Islet precursor cell (in vitro differentiated cells): Measurements from ENCODE around the gene AMY2B.
"Not testable (repeated sequence)": the region's sequence is repeated elsewhere in the genome, so short reads cannot be mapped to it uniquely, and the experiment has no call there.

Experiments used
- DNase-seq: peaks from one replicate; pipeline ENCODE4 v3.0.0-alpha.2; 2018

Gene AMY2B

DNA sequence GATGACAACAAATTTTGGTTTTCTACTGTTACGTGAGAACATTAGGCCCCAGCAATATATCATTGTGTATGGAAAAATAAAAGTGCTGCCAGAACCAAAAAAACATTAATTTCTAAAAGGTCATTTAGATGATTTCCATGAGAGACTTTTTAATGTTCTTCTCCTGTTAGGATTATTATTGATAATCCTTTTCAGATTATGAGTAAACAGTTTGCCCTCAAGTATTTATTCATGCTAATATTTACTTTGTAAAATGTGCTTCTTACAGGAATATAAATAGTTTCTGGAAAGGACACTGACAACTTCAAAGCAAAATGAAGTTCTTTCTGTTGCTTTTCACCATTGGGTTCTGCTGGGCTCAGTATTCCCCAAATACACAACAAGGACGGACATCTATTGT, at the start of gene AMY2B:
Gene AMY2B (plus strand): TSS at position 301 of the 400 bp plus-strand sequence. CDS start 14 bp downstream, at position 315.
- DNase-seq: not testable (repeated sequence)

DNA sequence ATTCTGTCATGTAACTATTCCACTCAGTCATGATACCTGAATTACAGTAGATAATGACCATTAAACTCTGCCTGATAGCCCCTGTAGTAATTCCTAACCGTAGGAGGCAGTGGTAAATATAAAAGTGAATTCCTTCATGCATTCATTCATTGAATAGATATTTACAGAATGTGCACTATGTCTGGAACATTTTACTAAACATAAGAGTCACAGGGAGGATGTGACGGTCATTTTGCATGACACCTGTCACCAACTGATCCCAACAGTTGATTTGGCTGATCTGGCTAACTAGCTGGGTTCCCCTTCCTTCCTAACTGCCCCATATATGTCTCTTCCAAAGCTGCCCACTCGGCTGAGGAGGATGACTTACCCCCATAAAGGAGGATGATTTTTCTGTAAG, 48.0 kb upstream of the AMY2B start:
- DNase-seq: no peak

DNA sequence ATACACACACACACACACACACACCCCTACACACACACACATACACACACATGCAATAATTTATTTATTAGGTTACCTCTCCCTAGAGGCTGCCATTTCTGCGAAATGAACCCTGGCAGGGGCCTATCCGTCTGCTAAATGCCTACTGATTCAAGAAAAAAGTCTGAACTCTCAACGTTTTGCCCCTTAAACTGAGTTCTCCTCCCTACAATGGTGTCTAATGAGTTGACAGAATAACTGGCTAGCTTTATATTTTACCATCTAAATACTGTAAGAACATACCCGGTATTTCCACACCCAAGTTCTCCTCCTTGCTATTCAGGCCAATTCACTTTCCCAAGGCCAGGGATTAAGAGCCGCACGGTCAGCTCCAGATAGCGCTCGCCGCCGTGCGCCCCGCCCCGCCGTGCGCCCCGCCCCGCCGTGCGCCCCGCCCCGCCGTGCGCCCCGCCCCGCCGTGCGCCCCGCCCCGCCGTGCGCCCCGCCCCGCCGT, 46.2 kb upstream of the AMY2B start:
- DNase-seq: peak; percentile 52

DNA sequence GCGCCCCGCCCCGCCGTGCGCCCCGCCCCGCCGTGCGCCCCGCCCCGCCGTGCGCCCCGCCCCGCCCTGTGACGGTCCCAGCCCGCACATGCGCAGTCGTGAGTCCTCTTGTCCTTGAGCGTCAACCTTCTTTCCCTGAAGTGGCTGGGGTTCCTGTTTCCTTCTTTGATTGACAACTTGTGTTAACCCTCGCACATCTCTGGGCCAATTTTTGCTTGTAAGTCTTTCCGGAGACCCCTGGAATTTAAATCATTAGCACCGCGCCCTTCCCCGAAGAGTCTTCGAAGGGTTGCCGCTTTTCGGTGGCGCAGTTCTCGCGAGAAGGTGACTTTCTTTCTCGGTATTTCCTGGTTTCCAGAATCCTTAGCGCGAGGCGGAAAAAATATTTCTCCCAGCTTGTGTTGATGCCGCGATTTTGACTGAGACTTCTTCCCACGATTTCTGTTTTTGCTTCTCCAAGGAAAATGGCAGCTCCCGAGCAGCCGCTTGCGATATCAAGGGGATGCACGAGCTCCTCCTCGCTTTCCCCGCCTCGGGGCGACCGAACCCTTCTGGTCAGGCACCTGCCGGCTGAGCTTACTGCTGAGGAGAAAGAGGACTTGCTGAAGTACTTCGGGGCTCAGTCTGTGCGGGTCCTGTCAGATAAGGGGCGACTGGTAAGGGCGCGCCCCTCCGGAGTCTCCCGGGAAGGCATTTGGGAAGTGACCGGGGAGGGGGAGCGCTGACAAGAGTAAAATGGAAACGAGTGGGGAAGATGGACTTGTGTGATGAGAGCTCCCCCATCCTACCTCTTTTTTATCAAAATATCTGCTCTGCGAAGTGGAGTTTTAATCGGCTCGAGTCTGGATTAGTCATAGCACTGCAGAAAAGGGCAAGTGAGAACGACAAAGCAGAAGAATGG, 45.5 kb upstream of the AMY2B start, which contains the start of gene RNPC3:
Gene RNPC3 (plus strand): TSS at position 93 of the 901 bp plus-strand sequence. CDS start 372 bp downstream, at position 465.
- DNase-seq: peak; percentile 89

DNA sequence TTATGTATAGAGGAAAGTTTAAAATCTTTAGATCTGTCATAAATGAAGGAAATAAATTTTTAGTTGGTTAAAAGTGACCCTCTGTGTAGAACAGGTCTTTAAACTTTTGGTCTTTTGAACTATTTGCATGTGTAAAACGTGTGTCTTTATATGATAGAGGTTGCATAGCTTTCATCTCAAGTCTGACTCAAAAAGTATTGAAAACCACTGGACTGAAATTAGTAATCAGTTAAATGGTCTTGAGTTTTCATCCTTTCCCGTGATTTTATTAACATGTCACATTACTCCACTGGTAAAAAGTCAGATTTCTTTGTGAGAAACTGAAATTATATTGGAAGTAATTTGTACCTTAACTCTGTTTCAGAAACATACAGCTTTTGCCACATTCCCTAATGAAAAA, 44.1 kb upstream of the AMY2B start:
- no peak for DNase-seq

DNA sequence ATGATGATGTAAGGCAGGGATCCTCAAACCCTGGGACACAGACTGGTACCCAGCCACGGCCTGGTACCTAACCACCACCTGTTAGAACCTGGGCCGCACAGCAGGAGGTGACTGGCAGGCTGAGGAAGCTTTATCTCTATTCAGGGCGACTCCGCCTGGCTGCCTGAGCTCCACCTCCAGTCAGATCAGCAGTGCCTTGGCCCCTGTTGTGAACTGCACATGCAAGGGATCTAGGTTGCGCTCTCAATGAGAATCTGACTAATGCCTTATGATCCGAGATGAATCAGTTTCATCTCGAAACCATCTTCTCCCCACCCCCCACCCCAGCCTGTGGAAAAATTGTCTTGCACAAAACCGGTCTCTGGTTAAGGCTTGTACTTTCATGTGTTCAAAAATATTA, 41.6 kb upstream of the AMY2B start:
- no peak for DNase-seq

DNA sequence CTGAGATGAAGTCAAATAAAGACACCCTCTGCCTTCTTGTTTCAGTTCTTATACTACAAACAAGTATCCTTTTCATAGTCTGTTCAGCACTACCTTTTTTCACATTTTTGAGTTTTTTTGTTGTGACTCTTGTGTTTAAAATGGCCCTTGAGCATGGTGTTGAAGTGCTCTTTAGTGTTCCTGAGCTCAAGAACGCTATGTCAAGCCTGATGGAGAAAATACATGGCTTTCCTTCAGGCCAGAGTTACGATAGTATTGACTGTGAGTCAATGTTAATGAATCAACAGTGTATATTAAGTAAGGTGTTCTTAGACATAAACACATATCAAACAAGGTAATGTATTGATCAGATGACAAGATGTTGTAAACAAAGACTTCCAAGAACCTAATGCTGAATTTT, 33.2 kb upstream of the AMY2B start:
- DNase-seq: no peak

DNA sequence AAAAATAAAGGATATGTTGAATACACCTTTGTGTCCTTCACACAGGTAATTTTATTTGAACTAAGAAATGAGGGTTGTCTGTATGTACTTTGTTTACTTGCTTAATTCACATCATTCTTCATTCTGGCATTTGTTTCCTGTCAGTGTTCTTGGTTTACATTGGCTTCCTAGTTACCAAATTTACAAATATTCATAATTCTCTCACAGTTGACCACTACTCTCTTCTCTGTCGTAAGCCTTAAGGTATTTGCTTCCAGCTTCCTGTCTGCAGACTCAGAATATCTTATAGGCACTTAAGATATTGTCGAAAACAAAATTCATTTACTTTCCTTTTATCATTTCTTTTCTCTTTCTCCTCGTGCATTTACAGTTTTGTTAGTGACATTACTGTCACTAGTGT, 30.0 kb upstream of the AMY2B start:
- no peak for DNase-seq

DNA sequence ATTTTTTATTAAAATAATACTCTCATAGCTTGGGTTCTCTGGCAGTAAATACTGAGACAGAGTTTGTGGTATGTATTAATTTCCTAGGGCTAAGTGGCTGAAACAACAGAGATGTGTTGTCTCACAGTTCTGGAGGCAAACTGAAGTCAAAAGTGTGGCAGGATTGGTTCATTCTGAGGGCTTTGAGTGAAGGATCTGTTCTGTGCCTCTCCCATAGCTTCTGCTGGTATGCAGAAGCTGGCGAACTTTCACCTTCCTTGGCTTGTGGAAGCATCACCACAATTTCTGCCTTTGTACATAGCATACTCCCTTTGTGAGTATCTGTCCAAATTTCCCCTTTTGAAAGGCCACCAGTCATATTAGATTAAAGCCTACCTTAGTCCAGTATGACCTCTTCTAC, 24.9 kb upstream of the AMY2B start:
- no peak for DNase-seq

DNA sequence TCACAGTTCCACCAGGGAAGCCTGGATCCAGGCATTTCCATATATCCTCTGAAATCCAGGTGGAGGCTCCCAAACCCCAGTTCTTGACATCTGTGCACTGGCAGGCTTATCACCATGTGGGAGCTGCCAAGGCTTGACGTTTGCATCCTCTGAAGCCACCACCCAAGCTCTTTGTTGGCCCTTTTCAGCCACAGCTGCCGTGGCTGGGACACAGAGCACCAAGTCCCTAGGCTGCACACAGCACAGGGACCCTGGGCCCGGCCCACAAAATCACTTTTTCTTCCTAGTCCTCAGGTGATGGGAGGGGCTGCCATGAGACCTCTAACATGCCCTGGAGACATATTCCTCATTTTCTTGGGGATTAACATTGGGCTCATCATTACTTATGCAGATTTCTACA, 23.5 kb upstream of the AMY2B start:
- DNase-seq: no peak

DNA sequence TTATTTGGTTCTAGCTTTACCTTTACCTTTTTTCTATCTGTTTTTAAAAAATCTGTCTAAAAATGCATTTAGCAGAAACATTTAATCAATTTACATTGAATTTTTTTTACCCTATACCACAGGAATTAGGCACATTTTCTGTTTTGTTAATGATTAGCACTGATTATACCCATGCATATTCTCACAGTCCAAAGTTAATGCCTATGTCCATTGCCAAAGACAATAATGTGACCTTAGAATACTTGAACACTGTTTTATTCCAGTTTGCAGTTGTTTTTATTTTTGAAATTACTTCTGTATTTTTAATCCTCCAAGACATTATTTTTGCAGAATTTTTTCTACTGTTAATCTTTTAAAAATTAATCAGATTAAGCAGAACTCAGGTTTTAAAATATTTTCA, 11.0 kb upstream of the AMY2B start:
- no peak for DNase-seq

DNA sequence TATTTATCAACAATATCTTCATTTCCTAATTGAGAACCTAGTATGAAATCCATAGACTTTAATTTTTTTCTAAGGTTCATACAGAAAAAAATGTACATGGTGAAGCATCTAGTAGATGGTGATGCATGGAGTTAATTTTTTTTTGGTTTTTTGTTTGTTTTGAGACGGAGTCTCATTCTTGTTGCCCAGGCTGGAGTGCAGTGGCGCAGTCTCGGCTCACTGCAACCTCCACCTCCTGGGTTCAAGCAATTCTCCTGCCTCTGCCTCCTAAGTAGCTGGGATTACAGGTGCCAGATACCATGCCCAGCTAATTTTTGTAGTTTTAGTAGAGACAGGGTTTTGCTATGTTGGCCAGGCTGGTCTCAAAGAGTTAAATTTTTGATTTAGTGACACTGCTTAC, 10.3 kb upstream of the AMY2B start:
- not testable (repeated sequence) for DNase-seq

DNA sequence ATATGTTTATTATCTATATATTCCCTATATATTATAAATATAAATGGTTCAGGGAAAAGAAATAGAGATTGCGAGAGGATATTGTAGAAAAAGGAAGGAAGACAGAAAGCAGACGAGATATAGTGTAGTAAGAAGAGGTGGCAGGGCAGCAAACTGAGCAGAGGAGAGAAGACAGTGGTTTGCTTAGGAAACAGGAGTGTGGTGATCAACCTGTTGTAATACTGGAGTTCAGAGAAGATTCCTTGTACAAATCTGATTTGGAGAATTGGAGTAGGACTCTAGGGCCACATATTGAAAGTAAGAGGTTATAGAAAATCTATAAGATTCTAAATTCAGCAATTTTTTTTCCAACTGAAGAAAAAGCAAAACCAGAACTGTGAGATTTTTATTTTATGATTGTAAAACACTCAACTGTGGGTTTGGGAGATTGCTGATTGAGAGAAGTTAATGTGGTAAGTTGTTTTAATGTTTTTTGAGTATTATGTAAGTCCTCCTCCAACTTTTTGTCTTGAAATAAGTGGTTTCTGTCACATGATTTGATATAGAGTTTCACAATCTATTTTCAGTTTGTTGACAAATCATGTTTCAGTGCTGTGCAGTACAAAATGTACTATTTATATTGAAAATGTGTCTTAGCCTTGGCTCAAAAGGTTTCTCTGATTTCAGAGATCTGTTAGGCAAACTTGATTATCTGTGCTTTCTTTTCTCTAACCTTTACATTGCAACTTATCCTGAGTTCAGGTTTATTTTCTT, 9.6 kb upstream of the AMY2B start:
- DNase-seq: no peak

DNA sequence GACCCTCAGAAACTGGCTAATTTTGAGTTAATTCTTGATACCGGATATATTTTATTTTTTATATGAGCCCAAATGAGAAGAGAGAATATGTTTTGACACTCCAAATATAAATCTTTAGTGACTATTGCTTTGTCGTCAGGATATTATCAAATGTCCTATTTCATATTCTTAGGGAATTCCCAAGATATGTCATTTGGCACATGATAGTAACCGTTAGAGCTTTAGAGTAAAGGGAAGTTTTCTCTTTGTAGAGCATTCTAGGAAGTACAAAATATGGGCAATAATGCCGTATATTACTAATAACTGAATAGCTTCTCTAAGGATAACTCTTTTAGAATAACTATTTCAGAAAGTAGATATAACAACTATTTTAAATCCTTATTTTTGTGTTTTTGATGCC, 8.3 kb upstream of the AMY2B start:
- no peak for DNase-seq

DNA sequence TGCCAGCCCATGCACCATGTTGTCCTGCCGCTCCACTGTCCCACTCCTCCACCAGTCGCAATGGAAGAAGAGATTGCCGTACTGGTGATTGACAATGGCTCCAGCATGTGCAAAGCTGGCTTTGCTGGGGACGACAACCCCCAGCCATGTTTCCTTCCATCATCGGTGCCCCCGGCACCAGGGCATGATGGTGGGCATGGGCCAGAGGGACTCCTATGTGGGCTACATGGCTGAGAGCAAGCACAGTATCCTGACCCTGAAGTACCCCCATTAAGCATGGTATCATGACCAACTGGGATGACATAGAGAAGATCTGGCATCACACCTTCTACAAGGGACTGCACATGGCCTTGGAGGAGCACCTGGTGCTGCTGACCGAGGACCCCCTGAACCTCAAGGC, 1.9 kb upstream of the AMY2B start:
- no peak for DNase-seq

DNA sequence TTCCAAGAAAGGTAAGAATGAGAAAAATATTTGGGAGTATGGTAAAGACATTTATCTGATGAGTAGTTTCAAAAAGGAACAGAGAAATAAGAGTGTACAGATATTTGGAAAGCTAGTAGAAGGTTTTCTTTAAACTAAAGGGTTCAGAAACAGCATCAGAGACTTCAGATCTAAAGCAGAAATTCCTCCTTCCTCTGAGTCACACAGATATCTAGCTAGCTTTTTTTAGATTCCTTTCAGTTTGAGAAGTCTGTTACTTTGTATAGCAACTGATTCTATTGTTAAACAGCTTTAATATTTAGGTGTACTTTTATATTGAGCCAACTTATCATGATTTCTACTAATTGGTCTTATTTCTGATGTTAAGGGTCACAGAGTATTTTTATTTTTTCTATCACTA, 4.7 kb downstream of the AMY2B start:
- no peak for DNase-seq

DNA sequence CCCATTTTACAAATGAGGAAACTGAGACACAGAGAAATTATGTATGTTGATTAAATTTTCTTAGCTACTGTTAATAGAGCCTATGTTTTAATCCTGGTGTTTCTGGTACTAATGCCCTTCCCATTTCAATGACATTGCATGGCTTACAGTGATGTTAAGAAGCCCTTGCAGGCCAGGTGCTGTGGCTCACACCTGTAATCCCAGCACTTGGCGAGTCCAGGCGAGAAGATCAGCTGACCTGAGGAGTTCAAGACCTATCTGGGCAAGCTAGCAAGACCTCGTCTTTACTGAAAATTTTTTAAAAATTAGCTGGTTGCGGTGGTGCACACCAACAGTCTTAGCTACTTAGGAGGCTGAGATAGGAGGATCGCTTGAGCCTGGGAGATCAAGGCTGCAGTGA, 5.4 kb downstream of the AMY2B start:
- not testable (repeated sequence) for DNase-seq

DNA sequence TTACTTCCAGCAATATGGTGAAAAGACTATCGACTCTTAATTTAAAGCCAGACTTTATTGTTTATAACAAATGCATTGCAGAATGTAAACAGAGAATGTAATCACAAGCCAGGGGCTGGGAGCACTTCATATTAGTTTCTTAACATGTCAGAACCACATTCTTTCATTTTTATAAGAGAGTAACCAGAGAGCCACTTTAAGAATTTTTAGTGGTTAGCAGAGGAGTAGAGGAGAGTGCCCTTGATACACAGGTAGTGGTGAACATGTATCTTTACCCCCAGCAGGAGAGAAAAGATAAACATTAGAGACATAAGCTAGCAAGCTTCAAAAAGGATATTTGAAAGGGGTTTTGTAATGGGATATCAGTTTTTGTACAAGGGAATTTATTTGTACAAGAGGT, 11.1 kb downstream of the AMY2B start:
- DNase-seq: no peak

DNA sequence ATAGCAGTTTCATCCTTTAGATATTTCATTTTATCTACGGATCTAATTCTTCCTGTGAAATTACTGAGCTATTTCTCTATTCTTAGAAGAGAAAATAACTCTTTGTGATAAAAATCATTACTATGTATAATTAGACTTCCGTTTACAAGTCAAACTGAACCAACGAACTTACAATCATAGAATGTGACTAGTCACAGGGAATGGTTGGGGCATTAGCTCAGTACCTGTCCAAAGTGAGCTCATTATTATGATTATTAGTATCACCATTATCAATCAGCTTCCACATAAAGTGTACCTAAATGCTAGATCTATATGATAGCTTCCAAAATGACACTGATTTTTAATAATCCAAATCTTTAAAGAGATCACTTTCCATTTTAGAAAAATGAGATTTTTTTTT, 12.5 kb downstream of the AMY2B start:
- DNase-seq: no peak

DNA sequence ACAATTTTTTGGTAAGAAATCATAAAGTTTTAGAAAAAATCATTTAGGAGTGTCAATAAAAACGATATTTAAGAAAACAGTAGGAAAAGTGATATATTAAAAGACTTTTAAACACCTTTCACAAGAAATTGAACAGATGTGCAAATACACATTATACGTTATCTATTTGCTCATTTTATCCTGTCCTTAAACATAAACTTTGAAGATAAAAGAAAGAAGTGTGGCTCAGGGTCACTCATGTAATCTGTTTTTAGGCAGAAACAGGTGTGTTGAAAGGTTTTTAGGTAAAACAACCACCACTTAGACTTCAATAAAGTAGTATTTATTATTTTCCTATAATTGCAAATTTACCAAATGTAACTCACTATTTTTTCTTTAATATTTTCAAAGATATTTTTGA, 13.1 kb downstream of the AMY2B start:
- DNase-seq: no peak

DNA sequence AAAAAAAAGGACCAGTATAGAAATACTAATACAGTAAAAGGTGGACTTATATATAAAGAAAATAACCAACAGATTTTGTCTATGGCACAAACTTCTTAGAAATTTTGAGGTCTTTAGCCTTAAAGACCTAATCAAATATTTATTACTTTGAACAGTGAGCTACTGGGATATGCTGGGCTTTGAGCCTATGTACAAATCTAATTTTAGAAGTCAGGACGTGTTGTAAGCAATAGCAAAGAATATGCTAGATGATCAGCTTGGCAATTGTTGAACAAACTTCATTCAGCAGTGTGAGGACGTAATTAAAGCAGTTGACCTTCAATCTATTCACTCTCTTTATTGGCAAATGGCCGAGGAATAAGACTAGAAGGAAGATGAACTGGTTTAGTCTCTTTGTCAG, 31.4 kb downstream of the AMY2B start:
- not testable (repeated sequence) for DNase-seq

DNA sequence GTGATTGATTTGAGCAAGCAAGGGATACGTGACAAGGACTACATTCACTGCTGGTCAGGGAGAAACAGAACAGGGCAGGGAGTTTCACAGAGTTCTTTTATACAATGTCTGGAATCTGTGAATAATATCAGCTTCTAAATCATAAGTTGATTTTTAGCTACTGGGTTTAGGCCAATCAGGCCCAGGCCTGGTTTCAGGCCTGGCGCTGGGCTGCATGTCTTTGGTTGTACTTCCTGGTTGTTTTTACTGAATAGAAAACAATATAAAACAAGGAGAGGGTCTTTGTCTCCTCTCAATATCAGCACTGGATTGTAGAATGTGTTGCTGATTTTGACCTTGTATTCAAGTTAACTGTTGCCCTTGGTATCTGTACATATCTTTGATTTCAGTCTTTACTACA, 45.0 kb downstream of the AMY2B start:
- DNase-seq: no peak

DNA sequence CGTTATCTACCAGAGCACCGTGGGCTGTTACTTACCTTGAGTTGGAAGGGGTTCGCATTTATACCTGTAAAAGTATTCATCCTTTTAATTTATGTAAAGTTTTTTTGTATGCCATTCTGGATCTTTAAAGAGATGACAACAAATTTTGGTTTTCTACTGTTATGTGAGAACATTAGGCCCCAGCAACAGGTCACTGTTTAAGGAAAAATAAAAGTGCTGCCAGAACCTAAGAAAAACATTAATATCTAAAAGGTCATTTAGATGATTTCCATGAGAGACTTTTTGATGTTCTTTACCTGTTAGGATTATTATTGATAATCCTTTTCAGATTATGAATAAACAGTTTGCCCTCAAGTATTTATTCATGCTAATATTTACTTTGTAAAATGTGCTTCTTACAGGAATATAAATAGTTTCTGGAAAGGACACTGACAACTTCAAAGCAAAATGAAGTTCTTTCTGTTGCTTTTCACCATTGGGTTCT, 45.6 kb downstream of the AMY2B start, which contains the start of gene AMY2A:
Gene AMY2A (plus strand): TSS at position 434 of the 484 bp plus-strand sequence. CDS start 14 bp downstream, at position 448.
- DNase-seq: not testable (repeated sequence)

DNA sequence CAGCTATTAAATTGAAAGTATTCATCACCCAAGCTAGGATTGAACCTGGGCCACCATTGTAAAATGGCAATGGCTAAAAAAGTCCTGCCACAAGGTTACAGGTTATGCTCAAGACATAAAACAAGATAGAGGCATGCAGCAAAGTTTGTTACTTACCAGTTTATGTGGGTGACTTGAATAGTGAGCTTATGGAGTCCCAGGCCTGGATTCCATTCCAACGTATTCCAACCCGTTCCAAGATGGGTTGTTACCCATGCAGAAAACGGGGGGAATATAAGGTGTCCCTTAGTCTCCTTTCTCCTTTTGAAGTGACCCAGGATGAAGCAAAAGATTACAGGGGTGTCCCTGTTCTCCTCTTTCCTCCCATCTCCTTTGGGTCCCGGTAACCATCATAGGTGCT, 56.0 kb downstream of the AMY2B start:
- not testable (repeated sequence) for DNase-seq
